A549 treated with Hydrocortisone at 1 μM for 4 hours (cell line): Measurements from ENCODE around the gene DNM1L. TPM values are rescaled to one million over a fixed set of nuclear protein-coding genes. Genes with fewer than 3 reads are reported as not detected.

ENCODE experiments used
- total RNA-seq: library from RNA; stranded (reverse); fragments of 200-300 nt; extraction: Qiagen RNA extraction; gene quantifications from 5 replicates; pipeline ENCODE4 v1.2.3, GENCODE V29; 2022

The DNM1L gene
- total RNA-seq: 50.2 to 73.4 TPM (median 62.3 TPM) in 5 replicates

DNA sequence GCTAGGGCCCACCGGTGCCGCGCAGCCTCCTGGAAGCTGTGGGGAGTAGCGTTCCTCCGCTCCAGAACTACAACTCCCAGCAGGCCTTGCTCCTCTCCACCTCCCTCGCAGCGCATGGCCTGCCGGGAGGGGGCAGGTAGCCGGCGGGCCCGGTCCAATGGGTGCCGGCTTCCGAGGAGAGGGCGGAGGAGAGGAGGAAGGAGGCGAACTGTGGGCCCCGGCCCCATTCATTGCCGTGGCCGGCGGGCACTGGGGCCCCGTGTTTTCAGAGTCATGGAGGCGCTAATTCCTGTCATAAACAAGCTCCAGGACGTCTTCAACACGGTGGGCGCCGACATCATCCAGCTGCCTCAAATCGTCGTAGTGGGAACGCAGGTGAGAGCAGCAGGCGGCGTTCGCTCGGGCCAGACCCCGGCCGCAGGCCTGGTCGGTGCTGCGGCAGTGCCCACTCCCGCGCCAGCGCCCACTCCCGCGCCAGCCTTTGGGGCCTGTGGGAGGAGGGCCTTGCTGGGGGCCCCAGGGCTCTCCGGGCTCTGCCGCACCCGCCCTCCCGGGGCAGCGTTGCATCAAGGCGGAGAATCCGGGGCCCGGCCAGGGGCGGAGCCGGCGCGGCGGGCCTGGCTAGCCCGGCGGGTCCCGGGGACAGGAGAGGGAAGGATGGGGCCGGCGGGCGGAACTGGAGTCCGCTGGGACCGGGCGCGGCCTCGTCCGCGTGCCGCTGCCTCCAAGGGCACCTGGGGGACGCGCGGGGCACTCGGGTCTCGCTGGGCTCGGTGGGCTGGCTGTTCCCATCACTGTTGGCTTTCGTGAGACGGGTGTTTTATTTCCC lies at the start of gene DNM1L:
TSS of gene DNM1L (plus strand) at position 211 of the 829 bp plus-strand sequence. CDS start at position 274, 63 bp downstream.

DNA sequence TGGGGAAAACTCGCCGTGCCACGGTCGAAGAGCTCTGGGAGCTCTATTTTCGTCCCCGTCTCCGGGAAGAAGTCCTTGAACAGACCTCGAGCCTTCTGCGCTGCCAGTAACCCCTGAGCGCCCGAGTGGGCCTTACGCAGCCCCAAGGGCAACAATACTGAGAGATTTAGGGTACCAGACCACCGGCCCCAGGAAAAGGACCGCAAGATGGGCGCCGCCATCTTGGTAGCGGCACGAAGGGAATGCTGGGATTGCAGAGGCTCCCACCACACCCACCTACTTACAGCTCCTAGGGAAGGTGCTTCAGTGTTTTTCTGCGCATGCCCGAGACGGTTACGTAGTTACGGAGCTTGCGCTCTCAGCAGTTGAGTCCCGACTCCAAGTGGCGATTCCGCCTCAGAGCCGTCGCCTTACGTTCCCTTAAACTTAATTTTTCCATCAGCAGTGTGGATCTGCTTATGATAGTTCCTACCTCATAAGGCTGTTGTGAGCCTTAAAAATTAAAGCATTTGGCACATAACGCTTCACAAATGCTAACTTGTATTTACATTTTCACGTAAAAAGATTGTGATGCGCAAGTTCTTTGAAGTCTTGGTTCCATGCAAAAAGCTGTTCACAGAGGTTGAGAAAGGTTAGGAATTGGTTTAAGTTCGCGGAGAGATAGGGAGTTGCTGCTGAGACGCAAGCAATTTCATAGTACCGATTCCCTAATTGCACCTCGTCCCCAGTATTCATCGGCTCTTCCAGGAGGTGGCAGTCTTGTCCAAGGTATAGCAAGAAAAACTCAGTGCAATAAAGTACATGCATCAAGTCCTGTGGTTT lies 76.8 kb downstream of the DNM1L start, which contains the start of gene YARS2:
TSS of gene YARS2 (minus strand) at position 244 of the 822 bp plus-strand sequence. CDS start at position 221, 23 bp downstream.

Other genes with a start within 250 kb of the DNM1L start
- gene YARS2, start 76.6 kb downstream of the DNM1L start, total RNA-seq: 29.3 to 36.1 TPM (median 34.1 TPM) in 5 replicates
- 6.5 to 8.1 TPM (median 7.8 TPM) in 5 replicates for gene PKP2, start 217.5 kb downstream of the DNM1L start, total RNA-seq